K562 (cell line): ENCODE data around the gene C11orf65. TPM values are rescaled to one million over a fixed set of nuclear protein-coding genes. Genes with fewer than 3 reads are reported as not detected.

Source experiments
- CBFB ChIP-seq: sonication (generic); formaldehyde crosslinking; IDR thresholded peaks from 2 replicates; pipeline ENCODE4 v1.4.0; 2020; ENCODE audit warnings: mild to moderate bottlenecking, missing genetic modification reagents
- ESRRB ChIP-seq: fragments of 250-450 bp; sonication (Bioruptor Pico); IDR thresholded peaks from 2 replicates; pipeline ENCODE4 v1.5.0; 2020; ENCODE audit warnings: mild to moderate bottlenecking, moderate library complexity, borderline replicate concordance
- FOXJ3 ChIP-seq: sonication (generic); formaldehyde crosslinking; IDR thresholded peaks from 2 replicates; pipeline ENCODE4 v1.4.0; 2020; ENCODE audit warnings: mild to moderate bottlenecking, missing genetic modification reagents
- FOXP4 ChIP-seq: sonication (generic); formaldehyde crosslinking; IDR thresholded peaks from 2 replicates; pipeline ENCODE4 v1.8.0; 2022; ENCODE audit warnings: mild to moderate bottlenecking, missing genetic modification reagents, borderline replicate concordance
- FUS ChIP-seq: fragments of 200-400 bp; formaldehyde crosslinking; optimal IDR thresholded peaks from 2 replicates; pipeline ENCODE3; 2017; ENCODE audit warnings: low read depth, low read length
- IRF9 ChIP-seq: fragments of 450-650 bp; IDR thresholded peaks from 2 replicates; pipeline ENCODE4 v1.6.1; 2016; ENCODE audit warnings: missing biosample characterization, missing genetic modification characterization
- KAT2B ChIP-seq: IDR thresholded peaks from one replicate; pipeline ENCODE4 v1.6.1; 2012; ENCODE audit warnings: low read depth, mild to moderate bottlenecking, control low read depth, inconsistent platforms, low read length, moderate library complexity
- NCOR1 ChIP-seq: fragments of 450-650 bp; IDR thresholded peaks from 2 replicates; pipeline ENCODE4 v1.6.1; 2016; ENCODE audit warnings: mild to moderate bottlenecking, moderate library complexity
- NFRKB ChIP-seq: fragments of 450-650 bp; IDR thresholded peaks from 2 replicates; pipeline ENCODE4 v1.6.1; 2016; ENCODE audit warnings: low read depth
- PML ChIP-seq: IDR thresholded peaks from 2 replicates; pipeline ENCODE4 v1.6.1; 2012; ENCODE audit warnings: low read length, inconsistent platforms
- TEAD2 ChIP-seq: fragments of 450-650 bp; IDR thresholded peaks from 2 replicates; pipeline ENCODE4 v1.6.1; 2016; ENCODE audit warnings: missing genetic modification characterization, control low read depth, missing compliant biosample characterization
- YY1 ChIP-seq, 3 experiments: IDR thresholded peaks; 2 replicates each; pipeline ENCODE4 v1.6.1; 2011; ENCODE audit warnings: low read length in 2 of 3, mild to moderate bottlenecking in 2 of 3, moderate library complexity in 2 of 3, borderline replicate concordance in 1 of 3, control low read depth in 1 of 3, low read depth in 1 of 3; ENCODE audit not compliant: insufficient read depth in 3 of 3, insufficient replicate concordance in 2 of 3, control insufficient read depth in 1 of 3, insufficient read length in 1 of 3; ENCODE audit errors: extremely low read depth in 1 of 3
- ZBTB43 ChIP-seq: sonication (generic); formaldehyde crosslinking; IDR thresholded peaks from 2 replicates; pipeline ENCODE4 v1.8.0; 2023; ENCODE audit warnings: mild to moderate bottlenecking, missing genetic modification reagents
- ZNF175 ChIP-seq: fragments of 200-800 bp; sonication (Bioruptor generic); IDR thresholded peaks from 2 replicates; pipeline ENCODE4 v1.6.1; 2016; ENCODE audit warnings: low read depth, mild to moderate bottlenecking, missing genetic modification characterization, missing compliant biosample characterization
- ZNF445 ChIP-seq: fragments of 250-450 bp; sonication (Bioruptor Pico); IDR thresholded peaks from 2 replicates; pipeline ENCODE4 v1.4.0; 2020; ENCODE audit warnings: low read depth, mild to moderate bottlenecking, moderate library complexity
- ZNF780A ChIP-seq: fragments of 250-450 bp; sonication (Bioruptor Pico); IDR thresholded peaks from 2 replicates; pipeline ENCODE4 v1.5.0; 2021; ENCODE audit warnings: mild to moderate bottlenecking
- polyA plus RNA-seq, 8 experiments: library from polyadenylated mRNA; depleted of rRNA in 4 of 8; stranded (reverse) in 5 of 8; unstranded in 3 of 8; fragments of >200 nt; fragmentation: Nextera tagmentation in 2 of 8; fragmentation: Illumina TruSeq in 1 of 8; extraction: Ambion mirVana in 2 of 8; extraction: Trizol in 1 of 8; gene quantifications; 2 replicates each; pipeline versions ENCODE4 v1.2.1 to v1.2.3, GENCODE V29; 2011 to 2014; ENCODE audit warnings: inconsistent platforms in 1 of 8, missing spikeins in 1 of 8
- total RNA-seq, 7 experiments: library from RNA; depleted of rRNA in 6 of 7; stranded (reverse); fragments of >200 nt in 6 of 7; fragmentation: Illumina TruSeq in 2 of 7; extraction: Trizol in 2 of 7; gene quantifications; 2 replicates each; pipeline versions ENCODE4 v1.2.1 to v1.2.3, GENCODE V29; 2011 to 2021; ENCODE audit warnings: low replicate concordance in 1 of 7
- TF ChIP-seq, protein P1 (sequence below): sonication (generic); formaldehyde crosslinking; IDR thresholded peaks from 2 replicates; pipeline ENCODE4 v1.8.0; 2023; ENCODE audit warnings: mild to moderate bottlenecking, missing genetic modification reagents
- TF ChIP-seq, protein P2 (sequence below): sonication (generic); formaldehyde crosslinking; IDR thresholded peaks from 2 replicates; pipeline ENCODE4 v1.8.0; 2022; ENCODE audit warnings: missing genetic modification reagents, mild to moderate bottlenecking, borderline replicate concordance

The C11orf65 gene
- total and polyA plus RNA-seq, 9 of the 15 experiments (the other 6 are each of a cell fraction or from before 2014, with no cell fraction given): 1.0 to 2.1 (median 1.2) TPM

- TF ChIP-seq NFRKB (peak; percentile 81), IRF9 (no peak), FOXJ3 (CRISPR knock-in tag) (no peak), FUS (no peak), KAT2B (no peak), ZBTB43 (CRISPR knock-in tag) (no peak), ZNF780A (CRISPR knock-in tag) (no peak), YY1 (IDR thresholded peaks at IDR 0.05; ENCODE audit: borderline replicate concordance in 1 of 3, control insufficient read depth in 1 of 3, extremely low read depth in 1 of 3, insufficient read depth in 3 of 3, insufficient read length in 1 of 3, insufficient replicate concordance in 2 of 3, low read depth in 1 of 3, low read length in 2 of 3) (peak in 2 of 3 experiments; percentile 35 to 61), NCOR1 (peak; percentile 25; the same call in 1 of the 2 replicates), ZNF175 (peak; percentile 38; the same call in 1 of the 2 replicates), TEAD2 (no peak), ESRRB (no peak), ZNF445 (no peak), CBFB (CRISPR knock-in tag) (no peak), FOXP4 (no peak), PML (peak; percentile 92)
- TF ChIP-seq, protein P1, sequence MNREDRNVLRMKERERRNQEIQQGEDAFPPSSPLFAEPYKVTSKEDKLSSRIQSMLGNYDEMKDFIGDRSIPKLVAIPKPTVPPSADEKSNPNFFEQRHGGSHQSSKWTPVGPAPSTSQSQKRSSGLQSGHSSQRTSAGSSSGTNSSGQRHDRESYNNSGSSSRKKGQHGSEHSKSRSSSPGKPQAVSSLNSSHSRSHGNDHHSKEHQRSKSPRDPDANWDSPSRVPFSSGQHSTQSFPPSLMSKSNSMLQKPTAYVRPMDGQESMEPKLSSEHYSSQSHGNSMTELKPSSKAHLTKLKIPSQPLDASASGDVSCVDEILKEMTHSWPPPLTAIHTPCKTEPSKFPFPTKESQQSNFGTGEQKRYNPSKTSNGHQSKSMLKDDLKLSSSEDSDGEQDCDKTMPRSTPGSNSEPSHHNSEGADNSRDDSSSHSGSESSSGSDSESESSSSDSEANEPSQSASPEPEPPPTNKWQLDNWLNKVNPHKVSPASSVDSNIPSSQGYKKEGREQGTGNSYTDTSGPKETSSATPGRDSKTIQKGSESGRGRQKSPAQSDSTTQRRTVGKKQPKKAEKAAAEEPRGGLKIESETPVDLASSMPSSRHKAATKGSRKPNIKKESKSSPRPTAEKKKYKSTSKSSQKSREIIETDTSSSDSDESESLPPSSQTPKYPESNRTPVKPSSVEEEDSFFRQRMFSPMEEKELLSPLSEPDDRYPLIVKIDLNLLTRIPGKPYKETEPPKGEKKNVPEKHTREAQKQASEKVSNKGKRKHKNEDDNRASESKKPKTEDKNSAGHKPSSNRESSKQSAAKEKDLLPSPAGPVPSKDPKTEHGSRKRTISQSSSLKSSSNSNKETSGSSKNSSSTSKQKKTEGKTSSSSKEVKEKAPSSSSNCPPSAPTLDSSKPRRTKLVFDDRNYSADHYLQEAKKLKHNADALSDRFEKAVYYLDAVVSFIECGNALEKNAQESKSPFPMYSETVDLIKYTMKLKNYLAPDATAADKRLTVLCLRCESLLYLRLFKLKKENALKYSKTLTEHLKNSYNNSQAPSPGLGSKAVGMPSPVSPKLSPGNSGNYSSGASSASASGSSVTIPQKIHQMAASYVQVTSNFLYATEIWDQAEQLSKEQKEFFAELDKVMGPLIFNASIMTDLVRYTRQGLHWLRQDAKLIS (CRISPR knock-in tag): no peak
- TF ChIP-seq, protein P2, sequence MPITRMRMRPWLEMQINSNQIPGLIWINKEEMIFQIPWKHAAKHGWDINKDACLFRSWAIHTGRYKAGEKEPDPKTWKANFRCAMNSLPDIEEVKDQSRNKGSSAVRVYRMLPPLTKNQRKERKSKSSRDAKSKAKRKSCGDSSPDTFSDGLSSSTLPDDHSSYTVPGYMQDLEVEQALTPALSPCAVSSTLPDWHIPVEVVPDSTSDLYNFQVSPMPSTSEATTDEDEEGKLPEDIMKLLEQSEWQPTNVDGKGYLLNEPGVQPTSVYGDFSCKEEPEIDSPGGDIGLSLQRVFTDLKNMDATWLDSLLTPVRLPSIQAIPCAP: 0 out of 2 replicates have a peak, but pooled peaks have one; percentile 56
Observed at GRCh38 chr11:108467091-108467823, at the start of gene C11orf65 (continued).
